ENCODE results near the gene NRL. TPM values are rescaled to one million over a fixed set of nuclear protein-coding genes. Genes with fewer than 3 reads are reported as not detected.

Gene NRL
- polyA plus RNA-seq, 1 donor: 1.6 TPM

DNA sequence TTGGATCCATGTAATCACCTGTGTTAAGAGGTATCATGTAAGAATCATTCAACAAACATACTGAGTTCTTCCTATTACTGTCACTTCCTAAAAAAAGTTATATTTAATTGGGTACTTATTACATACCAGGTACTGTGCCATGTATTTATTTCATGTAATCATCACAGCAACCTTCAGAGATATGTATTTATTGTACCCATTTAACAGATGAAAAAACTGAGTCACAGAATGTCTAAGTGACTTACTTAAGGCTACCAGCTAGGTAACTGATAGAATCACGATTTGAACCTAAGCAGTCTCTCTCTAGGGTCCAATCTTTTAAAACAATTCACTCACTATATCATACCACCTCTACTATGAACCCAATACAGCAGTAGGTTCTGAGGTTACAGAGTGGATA, 29.7 kb upstream of the NRL start:
- Histone ChIP-seq H3K36me3 (ENCODE audit: control insufficient read depth, insufficient read depth, low read length) (peaks cover 26% of the 10 kb centered on the region), H3K9me3 (ENCODE audit: control insufficient read depth, low read depth, low read length) (no peaks in the 10 kb centered on the region), H3K27me3 (ENCODE audit: control insufficient read depth, insufficient read depth, low read length) (no peaks in the 10 kb centered on the region), H3K4me1 (ENCODE audit: control insufficient read depth, insufficient read depth, low read length) (peaks cover 46% of the 10 kb centered on the region), H3K4me3 (ENCODE audit: low read length) (no peak overlapping the region), H3K27ac (ENCODE audit: low read length) (no peak overlapping the region)
- no peak for DNase-seq
- no CpG with 5 or more reads among the region's 1 CpG for WGBS (ENCODE audit: insufficient coverage, low lambda C conversion rate)

- DNase-seq: no peak
- Histone ChIP-seq H3K9me3 (ENCODE audit: control insufficient read depth, low read depth, low read length) (no peaks in the 10 kb centered on the region), H3K27me3 (ENCODE audit: control insufficient read depth, insufficient read depth, low read length) (no peaks in the 10 kb centered on the region), H3K4me3 (ENCODE audit: low read length) (no peak overlapping the region), H3K27ac (ENCODE audit: low read length) (no peak overlapping the region), H3K36me3 (ENCODE audit: control insufficient read depth, insufficient read depth, low read length) (peaks cover 28% of the 10 kb centered on the region), H3K4me1 (ENCODE audit: control insufficient read depth, insufficient read depth, low read length) (peaks cover 52% of the 10 kb centered on the region)
- WGBS (ENCODE audit: insufficient coverage, low lambda C conversion rate): no CpG with 5 or more reads among the region's 2 CpGs
Measured at GRCh38 chr14:24143511-24143910, 28.8 kb upstream of the NRL start.

DNA sequence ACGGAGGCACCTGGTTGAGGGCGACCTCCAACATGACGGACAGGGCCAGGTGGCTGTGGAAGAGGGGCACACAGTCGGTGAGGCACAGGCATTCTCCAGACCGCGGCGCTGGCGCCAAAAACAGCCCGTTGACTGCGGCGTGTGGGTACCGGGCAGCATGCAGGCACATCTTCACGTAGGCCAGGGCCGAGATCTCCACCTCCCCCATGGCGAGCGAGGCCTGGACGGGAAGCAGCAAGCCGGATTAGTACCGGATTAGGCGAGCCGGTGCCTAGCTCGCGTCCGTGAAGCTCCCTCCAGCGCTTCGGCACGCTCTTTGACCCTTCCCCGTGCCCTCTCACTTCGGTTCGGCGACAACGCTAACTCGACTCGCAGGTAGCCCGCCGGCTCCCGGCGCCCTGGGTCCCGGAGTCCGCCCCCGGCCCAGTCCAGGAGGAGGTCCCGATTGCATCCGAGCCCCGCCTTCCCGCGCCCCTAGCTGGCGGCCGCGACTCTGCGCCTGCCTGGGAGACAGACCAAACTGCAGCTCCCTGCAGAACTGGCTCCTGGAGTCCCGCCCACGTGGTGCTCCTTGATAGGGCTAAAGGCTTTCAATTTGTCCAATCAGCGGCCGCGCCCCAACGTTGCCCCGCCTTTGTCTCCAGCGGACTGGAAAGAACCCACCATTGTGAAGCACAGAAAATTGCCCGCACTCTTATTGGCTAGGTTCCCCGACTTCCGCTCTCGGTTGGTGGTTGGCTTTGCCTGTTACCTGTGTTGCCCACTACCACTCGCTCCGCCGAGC, 26.5 kb upstream of the NRL start, which contains the start of gene EMC9:
Gene EMC9 (minus strand): TSS at position 495 of the 784 bp plus-strand sequence. CDS start 287 bp downstream, at position 208.
- Histone ChIP-seq H3K36me3 (ENCODE audit: control insufficient read depth, insufficient read depth, low read length) (peaks cover 40% of the 10 kb centered on the region), H3K4me1 (ENCODE audit: control insufficient read depth, insufficient read depth, low read length) (peaks cover 62% of the 10 kb centered on the region)

DNA sequence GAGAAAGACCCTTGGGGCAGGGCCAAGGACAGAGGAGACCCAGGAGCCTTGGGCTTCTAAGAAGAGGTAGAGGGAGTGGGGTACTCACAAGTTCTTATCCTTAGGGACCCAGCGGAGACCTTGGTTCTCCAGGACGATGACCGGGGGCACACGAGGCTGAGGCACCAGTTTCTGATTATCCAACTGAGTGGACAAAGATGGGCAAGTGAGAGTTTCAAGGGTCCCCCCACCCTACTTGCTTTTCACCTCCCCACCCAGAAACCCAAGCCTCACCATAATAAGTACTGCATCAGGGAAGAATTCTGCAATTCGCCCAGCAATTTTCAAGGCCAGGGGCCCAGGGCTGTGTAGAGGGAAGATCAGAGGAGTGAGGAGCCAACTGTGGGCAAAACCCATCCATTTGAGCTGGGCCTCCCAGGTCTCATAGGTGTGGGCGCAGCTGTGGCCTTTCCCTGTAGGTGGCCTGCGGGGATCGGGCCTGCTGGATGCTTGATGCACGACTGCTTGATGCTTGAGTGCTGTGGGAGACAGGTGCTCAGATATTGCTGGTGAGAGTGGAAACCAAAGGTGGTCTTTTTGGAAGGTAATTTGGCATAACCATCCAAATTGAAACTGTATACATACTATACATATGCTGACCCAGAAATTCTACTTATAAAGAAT, 24.7 kb upstream of the NRL start:
- Histone ChIP-seq H3K4me3 (ENCODE audit: low read length) (no peak overlapping the region), H3K4me1 (ENCODE audit: control insufficient read depth, insufficient read depth, low read length) (peaks cover 52% of the 10 kb centered on the region), H3K36me3 (ENCODE audit: control insufficient read depth, insufficient read depth, low read length) (peaks cover 38% of the 10 kb centered on the region), H3K27me3 (ENCODE audit: control insufficient read depth, insufficient read depth, low read length) (no peaks in the 10 kb centered on the region), H3K27ac (ENCODE audit: low read length) (no peak overlapping the region), H3K9me3 (ENCODE audit: control insufficient read depth, low read depth, low read length) (no peaks in the 10 kb centered on the region)
- WGBS (ENCODE audit: insufficient coverage, low lambda C conversion rate): no CpG with 5 or more reads among the region's 9 CpGs
- no peak for DNase-seq

More for the DNA sequence above, 26.5 kb upstream of the NRL start, which contains the start of gene EMC9:
- peak within 1 kb of the TSS; percentile 95 for H3K27ac ChIP-seq (ENCODE audit: low read length)
- no peaks in the 10 kb centered on the region for H3K9me3 ChIP-seq (ENCODE audit: control insufficient read depth, low read depth, low read length)
- WGBS (ENCODE audit: insufficient coverage, low lambda C conversion rate): no CpG with 5 or more reads among the region's 65 CpGs
- H3K4me3 ChIP-seq (ENCODE audit: low read length): peak within 1 kb of the TSS; percentile 91
- DNase-seq: peak; percentile 99 to 100
- no peaks in the 10 kb centered on the region for H3K27me3 ChIP-seq (ENCODE audit: control insufficient read depth, insufficient read depth, low read length)

DNA sequence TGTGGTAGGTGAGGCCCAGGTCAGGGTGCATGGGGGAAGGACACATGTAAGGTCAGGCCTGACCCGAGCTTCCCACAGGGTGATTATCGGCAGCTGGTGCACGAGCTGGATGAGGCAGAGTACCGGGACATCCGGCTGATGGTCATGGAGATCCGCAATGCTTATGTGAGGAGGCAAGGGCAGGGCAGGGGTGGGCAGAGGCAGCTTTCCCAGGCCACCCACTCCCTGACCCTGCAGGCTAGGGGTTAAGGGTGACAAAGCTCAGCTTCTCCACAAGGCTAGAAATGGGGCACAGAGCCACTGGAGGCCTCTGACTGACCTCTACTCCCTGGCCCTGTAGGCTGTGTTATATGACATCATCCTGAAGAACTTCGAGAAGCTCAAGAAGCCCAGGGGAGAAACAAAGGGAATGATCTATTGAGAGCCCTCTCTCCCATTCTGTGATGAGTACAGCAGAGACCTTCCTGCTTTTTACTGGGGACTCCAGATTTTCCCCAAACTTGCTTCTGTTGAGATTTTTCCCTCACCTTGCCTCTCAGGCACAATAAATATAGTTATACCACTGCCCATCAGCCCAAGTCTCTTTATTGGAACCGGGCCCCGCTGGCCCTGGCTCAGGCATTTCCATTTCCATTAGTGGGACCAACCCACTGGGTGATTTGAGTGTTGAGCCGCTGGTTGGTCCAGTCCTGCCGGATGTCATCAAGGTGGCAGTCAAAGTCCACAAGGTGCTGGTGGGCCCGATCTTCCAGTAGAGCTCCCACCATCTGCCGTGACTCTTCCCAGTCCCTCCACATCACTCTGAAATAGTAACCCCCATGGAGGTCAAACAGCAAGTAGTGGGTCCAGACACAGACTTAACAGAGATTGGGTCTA, 23.9 kb upstream of the NRL start:
- H3K27ac ChIP-seq (ENCODE audit: low read length): no peak overlapping the region
- H3K9me3 ChIP-seq (ENCODE audit: control insufficient read depth, low read depth, low read length): no peaks in the 10 kb centered on the region
- H3K36me3 ChIP-seq (ENCODE audit: control insufficient read depth, insufficient read depth, low read length): peaks cover 32% of the 10 kb centered on the region
- H3K4me1 ChIP-seq (ENCODE audit: control insufficient read depth, insufficient read depth, low read length): peaks cover 48% of the 10 kb centered on the region
- no peak for DNase-seq
- H3K4me3 ChIP-seq (ENCODE audit: low read length): no peak overlapping the region
- WGBS (ENCODE audit: insufficient coverage, low lambda C conversion rate): no CpG with 5 or more reads among the region's 13 CpGs
- H3K27me3 ChIP-seq (ENCODE audit: control insufficient read depth, insufficient read depth, low read length): no peaks in the 10 kb centered on the region

DNA sequence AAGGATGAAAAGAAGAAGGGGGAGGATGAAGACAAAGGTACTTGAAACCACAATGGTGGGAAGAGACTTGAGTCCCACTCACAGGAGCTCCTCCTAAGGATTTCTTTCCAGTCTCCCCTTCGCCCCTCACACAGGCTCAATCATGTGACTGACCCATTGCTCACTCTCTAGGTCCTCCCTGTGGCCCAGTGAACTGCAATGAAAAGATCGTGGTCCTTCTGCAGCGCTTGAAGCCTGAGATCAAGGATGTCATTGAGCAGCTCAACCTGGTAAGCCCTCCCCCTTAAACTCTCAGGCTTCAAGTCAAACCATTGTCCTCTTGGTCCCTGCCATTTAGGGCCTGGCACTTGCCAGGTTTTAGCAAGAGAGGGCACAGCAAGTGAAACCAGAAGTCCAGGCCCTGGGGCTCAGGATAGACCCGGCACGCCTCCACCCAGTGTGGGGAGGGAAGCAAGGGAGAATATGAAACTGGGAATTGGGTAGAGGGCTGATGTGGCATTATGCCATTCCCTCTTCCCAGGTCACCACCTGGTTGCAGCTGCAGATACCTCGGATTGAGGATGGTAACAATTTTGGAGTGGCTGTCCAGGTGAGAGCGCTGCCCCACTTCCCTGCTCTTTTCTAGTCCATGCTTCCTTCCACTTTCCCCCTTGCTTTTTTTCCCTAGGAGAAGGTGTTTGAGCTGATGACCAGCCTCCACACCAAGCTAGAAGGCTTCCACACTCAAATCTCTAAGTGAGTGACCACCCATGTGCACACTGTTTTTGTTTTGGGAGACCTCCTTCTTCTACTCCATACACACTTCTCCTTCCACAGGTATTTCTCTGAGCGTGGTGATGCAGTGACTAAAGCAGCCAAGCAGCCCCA, 23.0 kb upstream of the NRL start:
- Histone ChIP-seq H3K4me1 (ENCODE audit: control insufficient read depth, insufficient read depth, low read length) (peaks cover 39% of the 10 kb centered on the region), H3K27ac (ENCODE audit: low read length) (no peak overlapping the region), H3K36me3 (ENCODE audit: control insufficient read depth, insufficient read depth, low read length) (peaks cover 26% of the 10 kb centered on the region), H3K27me3 (ENCODE audit: control insufficient read depth, insufficient read depth, low read length) (no peaks in the 10 kb centered on the region), H3K9me3 (ENCODE audit: control insufficient read depth, low read depth, low read length) (no peaks in the 10 kb centered on the region), H3K4me3 (ENCODE audit: low read length) (no peak overlapping the region)
- WGBS (ENCODE audit: insufficient coverage, low lambda C conversion rate): no CpG with 5 or more reads among the region's 8 CpGs
- DNase-seq: no peak

DNA sequence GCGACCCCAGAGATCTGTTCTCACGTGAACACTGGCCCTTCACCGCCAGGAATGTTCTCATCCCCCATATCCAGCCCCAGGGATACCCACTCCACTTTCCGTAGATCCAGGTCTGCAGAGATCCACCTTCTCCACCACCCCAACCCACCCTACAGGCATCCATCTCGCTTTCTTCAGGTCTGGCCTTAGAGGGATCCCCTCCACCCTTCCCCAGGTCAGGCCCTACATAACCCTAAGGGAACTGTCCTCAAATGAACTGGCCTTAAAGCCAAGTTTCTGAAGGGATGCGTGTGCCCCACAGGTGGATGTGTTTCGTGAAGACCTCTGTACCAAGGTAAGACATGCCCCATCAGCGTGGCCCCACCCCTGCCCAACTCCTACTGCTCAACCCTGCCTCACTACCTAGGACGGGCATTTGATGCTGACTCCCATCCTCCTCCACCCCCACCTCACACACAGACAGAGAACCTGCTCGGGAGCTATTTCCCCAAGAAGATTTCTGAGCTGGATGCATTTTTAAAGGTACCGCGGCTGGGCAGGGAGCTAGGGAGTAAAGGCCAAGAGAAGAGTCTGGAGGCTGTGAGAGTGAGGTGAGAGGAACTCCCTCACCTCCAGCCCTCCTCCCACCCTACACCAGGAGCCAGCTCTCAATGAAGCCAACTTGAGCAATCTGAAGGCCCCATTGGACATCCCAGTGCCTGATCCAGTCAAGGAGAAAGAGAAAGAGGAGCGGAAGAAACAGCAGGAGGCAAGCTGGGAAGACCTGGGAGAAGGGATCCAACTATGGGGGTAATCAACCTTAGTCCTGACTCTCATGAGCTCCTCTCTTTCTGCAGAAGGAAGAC, 22.2 kb upstream of the NRL start:
- H3K27ac ChIP-seq (ENCODE audit: low read length): peak overlapping the region; percentile 70
- WGBS (ENCODE audit: insufficient coverage, low lambda C conversion rate): no CpG with 5 or more reads among the region's 13 CpGs
- no peaks in the 10 kb centered on the region for H3K27me3 ChIP-seq (ENCODE audit: control insufficient read depth, insufficient read depth, low read length)
- H3K9me3 ChIP-seq (ENCODE audit: control insufficient read depth, low read depth, low read length): no peaks in the 10 kb centered on the region
- H3K4me1 ChIP-seq (ENCODE audit: control insufficient read depth, insufficient read depth, low read length): peaks cover 33% of the 10 kb centered on the region
- peaks cover 29% of the 10 kb centered on the region for H3K36me3 ChIP-seq (ENCODE audit: control insufficient read depth, insufficient read depth, low read length)
- H3K4me3 ChIP-seq (ENCODE audit: low read length): peak overlapping the region; percentile 83
- DNase-seq: peak in 1 of 2 donors; percentile 27

DNA sequence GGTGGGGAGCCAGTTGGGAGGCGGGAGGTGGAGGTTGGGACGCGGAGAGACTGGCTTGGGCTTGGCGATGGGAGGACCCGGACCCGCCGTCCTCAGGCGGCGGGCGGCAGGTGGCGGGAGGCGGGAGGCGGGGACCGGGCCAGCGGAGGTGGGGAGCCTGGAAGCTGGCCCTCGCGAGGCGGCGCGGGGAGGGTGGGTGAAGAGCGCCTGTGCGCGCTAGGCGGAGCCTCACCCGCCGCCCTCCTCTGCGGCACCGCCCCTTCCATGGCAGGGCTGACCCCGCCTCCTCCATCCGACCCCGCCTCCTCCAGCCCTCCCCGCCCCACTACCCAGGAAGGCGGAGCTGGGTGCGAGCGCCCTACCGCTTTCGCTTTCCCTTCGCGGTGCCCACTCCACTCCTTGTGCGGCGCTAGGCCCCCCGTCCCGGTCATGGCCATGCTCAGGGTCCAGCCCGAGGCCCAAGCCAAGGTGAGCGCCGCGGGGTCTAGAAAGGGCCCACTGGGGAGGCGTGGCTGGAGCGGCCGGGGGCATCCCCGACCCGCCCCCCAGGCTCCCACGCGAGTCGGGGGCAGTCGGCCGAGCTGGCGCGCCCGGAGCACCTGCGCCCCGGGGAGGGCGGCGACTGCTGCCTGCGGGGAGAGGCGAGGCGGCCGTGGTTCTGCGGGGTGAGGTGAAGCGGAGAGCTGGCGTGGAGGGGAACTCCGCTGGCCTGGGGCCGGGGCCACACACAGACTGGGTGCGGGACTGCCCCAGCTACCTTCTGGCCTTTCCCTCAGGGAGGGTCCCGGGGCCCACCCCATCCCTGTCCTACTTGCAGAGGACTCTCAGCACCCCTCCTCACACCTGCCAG, 21.3 kb upstream of the NRL start, which contains the start of gene PSME1:
Gene PSME1 (plus strand): TSS at position 361 of the 850 bp plus-strand sequence. CDS start 69 bp downstream, at position 430.
- DNase-seq: peak; percentile 95 to 97
- Histone ChIP-seq H3K4me1 (ENCODE audit: control insufficient read depth, insufficient read depth, low read length) (peaks cover 33% of the 10 kb centered on the region), H3K9me3 (ENCODE audit: control insufficient read depth, low read depth, low read length) (no peaks in the 10 kb centered on the region), H3K36me3 (ENCODE audit: control insufficient read depth, insufficient read depth, low read length) (peaks cover 29% of the 10 kb centered on the region), H3K27ac (ENCODE audit: low read length) (peak within 1 kb of the TSS; percentile 85), H3K27me3 (ENCODE audit: control insufficient read depth, insufficient read depth, low read length) (no peaks in the 10 kb centered on the region), H3K4me3 (ENCODE audit: low read length) (peak within 1 kb of the TSS; percentile 83)
- WGBS (ENCODE audit: insufficient coverage, low lambda C conversion rate): no CpG with 5 or more reads among the region's 75 CpGs
